GM19467 (cell line): ENCODE measurements around the gene ANO8.
"Not testable (repeated sequence)": the region's sequence is repeated elsewhere in the genome, so short reads cannot be mapped to it uniquely, and the experiment has no call there.

Experiments used
- ATAC-seq: cut with Tn5 transposase; IDR thresholded peaks from one replicate; pipeline ENCODE4 v1.9.1; 2021; ENCODE audit warnings: mild to moderate bottlenecking, moderate library complexity; ENCODE audit not compliant: unreplicated experiment

The ANO8 gene

GRCh38 chr19:17312189-17313113 lies 22.2 kb downstream of the ANO8 start:
- no peak for ATAC-seq

- no peak for ATAC-seq
These were observed 23.0 kb downstream of the ANO8 start for GRCh38 chr19:17311455-17312188.

- no peak for ATAC-seq
These were observed 24.6 kb downstream of the ANO8 start for GRCh38 chr19:17309965-17310461.

- ATAC-seq, result peak; percentile 41
These were observed 25.3 kb downstream of the ANO8 start, which contains the start of gene DDA1 for GRCh38 chr19:17309198-17309964. DDA1 (plus strand) TSS chr19:17309563; CDS start chr19:17309655, 92 bp downstream.

GRCh38 chr19:17307876-17308377 lies 26.7 kb downstream of the ANO8 start:
- ATAC-seq, result no peak

DNA sequence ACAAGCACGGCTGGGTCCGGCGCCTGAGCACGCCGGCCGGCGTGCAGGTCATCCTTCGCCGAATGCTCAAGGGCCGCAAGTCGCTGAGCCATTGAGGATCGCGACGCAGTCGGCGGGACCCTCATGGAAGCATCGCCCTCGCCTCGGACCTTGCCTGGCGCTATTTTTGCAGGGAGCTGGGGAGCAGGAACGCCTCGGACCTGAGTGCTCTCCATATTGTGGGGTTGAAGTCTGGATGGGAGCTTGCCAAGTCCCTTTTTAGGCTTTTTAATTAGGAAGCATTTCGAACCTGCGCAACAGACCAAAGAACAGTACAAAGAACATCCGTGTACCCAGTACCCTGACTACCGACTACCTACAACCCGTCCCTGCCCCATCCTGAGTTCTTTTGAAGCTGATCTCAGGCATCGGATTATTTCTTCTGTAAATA lies 28.4 kb downstream of the ANO8 start:
- no peak for ATAC-seq

GRCh38 chr19:17305517-17306284 lies 29.0 kb downstream of the ANO8 start, which contains the start of gene MRPL34:
MRPL34 (plus strand) TSS chr19:17305872; CDS start chr19:17305893, 21 bp downstream.
- peak; percentile 75 for ATAC-seq

DNA sequence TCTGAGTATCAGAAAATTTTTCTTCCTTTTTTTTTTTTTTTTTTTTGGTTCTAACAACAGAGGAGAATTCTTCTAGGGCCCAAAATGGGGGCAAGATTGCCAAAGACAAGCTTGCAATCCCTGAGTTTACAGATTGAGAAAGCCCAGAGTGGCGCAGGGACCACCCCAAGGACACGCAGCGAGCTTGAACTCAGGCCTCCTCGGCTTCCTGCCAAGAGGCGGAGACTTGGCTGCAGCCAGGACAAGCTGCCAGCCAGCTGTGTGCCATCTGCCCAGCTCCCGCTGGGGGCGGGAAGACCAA lies 29.5 kb downstream of the ANO8 start:
- ATAC-seq, result no peak

DNA sequence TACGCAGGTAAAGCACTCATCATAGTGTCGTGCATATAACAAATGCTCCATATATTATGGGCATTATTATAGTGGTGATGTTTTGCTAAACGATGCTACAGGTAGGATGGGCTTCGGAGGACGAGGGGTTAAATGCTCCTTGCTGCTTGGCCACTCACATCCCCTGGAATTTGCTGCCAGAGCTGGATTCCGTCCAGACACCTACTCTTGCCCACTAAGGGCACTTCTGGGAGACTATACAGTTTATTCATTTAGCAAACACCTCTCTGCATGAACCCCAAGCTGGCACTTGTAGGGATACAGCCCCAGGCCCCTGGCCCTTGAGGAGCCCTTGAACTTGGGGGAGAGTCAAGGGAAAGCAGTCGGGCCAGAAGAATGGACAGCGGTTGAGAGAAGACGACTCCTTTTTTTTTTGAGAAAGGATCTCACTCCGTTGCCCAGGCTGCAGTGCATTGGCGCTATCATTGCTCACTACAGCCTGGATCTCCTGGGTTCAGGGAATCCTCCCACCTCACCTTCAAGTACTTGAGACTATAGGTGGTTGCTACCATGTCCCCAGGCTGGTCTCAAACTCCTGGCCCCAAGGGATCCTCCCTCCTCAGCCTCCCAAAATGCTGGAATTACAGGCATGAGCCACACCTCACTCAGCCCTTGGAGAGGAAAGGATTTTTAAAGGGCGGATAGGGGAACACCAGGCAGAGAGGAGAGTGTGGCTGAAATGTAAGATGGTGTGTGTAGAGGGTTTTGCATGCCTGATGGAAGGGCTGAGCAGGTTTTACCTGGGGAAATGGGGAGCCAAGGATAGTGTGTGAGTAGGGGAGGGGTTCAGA lies 30.1 kb downstream of the ANO8 start:
- no peak for ATAC-seq

- no peak for ATAC-seq
These were observed 30.8 kb downstream of the ANO8 start for GRCh38 chr19:17303940-17304267.

DNA sequence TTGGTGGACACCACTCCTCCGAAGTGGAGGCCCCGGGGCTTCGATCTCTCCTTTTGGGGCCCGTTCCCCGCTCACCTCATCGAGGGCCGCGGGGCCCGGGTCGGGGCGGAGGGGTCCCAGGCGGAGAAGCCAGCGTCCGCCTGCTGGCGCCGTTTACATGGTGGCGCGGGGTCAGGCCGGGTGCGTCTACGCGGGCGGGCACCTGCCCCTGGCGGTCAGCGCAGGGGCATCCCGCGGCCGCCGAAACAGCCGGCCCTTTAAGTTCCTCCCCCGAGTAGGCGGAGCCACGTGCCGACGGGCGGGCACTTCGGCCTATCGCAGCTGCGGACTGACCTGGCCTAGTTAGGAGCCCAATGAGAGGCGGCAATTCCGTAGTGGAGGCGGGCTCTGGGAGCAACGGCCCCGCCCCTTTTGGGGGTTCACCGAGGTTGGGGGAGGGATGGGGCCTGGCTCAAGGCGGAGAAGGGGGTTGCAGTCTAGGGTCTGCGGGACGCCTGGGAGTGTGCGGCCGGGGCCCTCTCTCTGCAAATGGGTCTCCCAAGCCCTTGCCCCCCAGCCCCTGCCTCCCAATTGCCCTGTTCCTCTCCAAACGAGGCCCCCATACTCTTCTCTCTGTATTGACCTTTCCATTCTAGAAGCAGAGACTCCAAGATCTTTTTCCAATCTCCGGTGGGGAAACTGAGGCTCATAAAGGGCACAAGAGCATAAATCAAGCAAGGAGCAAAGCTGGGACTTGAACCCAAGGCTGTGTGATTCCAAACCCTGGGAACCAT lies 31.3 kb downstream of the ANO8 start, which contains the start of gene ABHD8:
ABHD8 (minus strand) TSS at position 259 of the 773 bp plus-strand sequence. CDS start 1,809 bp downstream, outside the sequence.
- ATAC-seq, result peak; percentile 46

GRCh38 chr19:17302391-17303166 lies 32.1 kb downstream of the ANO8 start:
- no peak for ATAC-seq

GRCh38 chr19:17300992-17301619 lies 33.5 kb downstream of the ANO8 start:
- ATAC-seq, result no peak

GRCh38 chr19:17296976-17297375 lies 37.7 kb downstream of the ANO8 start:
- no peak for ATAC-seq

DNA sequence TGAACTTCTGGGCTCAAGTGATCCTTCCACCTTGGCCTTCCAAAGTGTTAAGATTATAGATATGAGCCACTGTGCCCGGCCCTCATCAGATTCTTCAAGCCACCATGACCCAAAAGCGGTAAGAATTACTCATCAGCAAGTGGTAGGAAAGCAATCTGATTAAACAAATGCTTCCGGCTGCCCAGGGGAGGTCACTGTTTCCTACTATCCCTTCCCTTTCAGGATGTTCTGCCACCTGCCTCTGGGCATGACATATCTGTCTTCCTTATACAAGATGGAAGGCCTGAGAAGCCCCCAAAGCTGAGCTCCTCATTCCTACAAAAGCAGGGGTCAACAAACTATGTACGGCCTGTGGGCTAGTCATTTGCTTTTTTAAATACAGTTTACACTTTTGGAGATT lies 38.4 kb downstream of the ANO8 start:
- ATAC-seq, result no peak

- ATAC-seq, result not testable (repeated sequence)
These were observed 39.1 kb downstream of the ANO8 start for GRCh38 chr19:17295551-17295950.
